Hepatocyte (in vitro differentiated cells): Measurements from ENCODE around the gene DNASE1. TPM values are rescaled to one million over a fixed set of nuclear protein-coding genes. Genes with fewer than 3 reads are reported as not detected.

Source experiments
- DNase-seq: peaks from one replicate; pipeline ENCODE4 v3.0.0-alpha.2; 2016; ENCODE audit warnings: low spot score
- H2AFZ ChIP-seq: fragments of 200-600 bp; sonication (generic); 2 replicates; pipeline ENCODE4 v1.6.0; 2016; ENCODE audit warnings: antibody characterized with exemption, mild to moderate bottlenecking
- H3K27ac ChIP-seq: fragments of 200-600 bp; sonication (generic); 2 replicates; pipeline ENCODE4 v1.5.1; 2016; ENCODE audit warnings: mild to moderate bottlenecking
- H3K27me3 ChIP-seq: fragments of 200-600 bp; sonication (generic); 2 replicates; pipeline ENCODE4 v1.6.1; 2016
- H3K36me3 ChIP-seq: fragments of 200-600 bp; sonication (generic); replicated peaks from 2 replicates; pipeline ENCODE4 v1.5.1; 2016; ENCODE audit warnings: low read depth; ENCODE audit not compliant: insufficient read depth
- H3K4me1 ChIP-seq: fragments of 200-600 bp; sonication (generic); 2 replicates; pipeline ENCODE4 v1.5.1; 2016; ENCODE audit warnings: mild to moderate bottlenecking, moderate library complexity; ENCODE audit not compliant: insufficient read depth
- H3K4me2 ChIP-seq: fragments of 200-600 bp; sonication (generic); 2 replicates; pipeline ENCODE4 v1.6.0; 2016
- H3K4me3 ChIP-seq: fragments of 200-600 bp; sonication (generic); 2 replicates; pipeline ENCODE4 v1.5.1; 2016; ENCODE audit warnings: mild to moderate bottlenecking
- H3K79me2 ChIP-seq: fragments of 200-600 bp; sonication (generic); 2 replicates; pipeline ENCODE4 v1.6.0; 2017; ENCODE audit warnings: mild to moderate bottlenecking
- H3K9me2 ChIP-seq: fragments of 200-600 bp; sonication (generic); replicated peaks from 2 replicates; pipeline ENCODE4 v1.6.0; 2017; ENCODE audit warnings: mild to moderate bottlenecking; ENCODE audit not compliant: insufficient read depth
- H3K9me3 ChIP-seq: fragments of 200-600 bp; sonication (generic); 2 replicates; pipeline ENCODE4 v1.5.1; 2016; ENCODE audit warnings: low read depth, mild to moderate bottlenecking
- H4K20me1 ChIP-seq: fragments of 200-600 bp; sonication (generic); 2 replicates; pipeline ENCODE4 v1.6.0; 2016; ENCODE audit warnings: mild to moderate bottlenecking; ENCODE audit not compliant: insufficient read depth, poor library complexity, severe bottlenecking
- CTCF ChIP-seq: fragments of 200-600 bp; sonication (generic); IDR thresholded peaks from 2 replicates; pipeline ENCODE4 v1.5.1; 2016; ENCODE audit warnings: antibody characterized with exemption, mild to moderate bottlenecking; ENCODE audit not compliant: poor library complexity
- EZH2 ChIP-seq: fragments of 200-600 bp; sonication (generic); IDR thresholded peaks from 2 replicates; pipeline ENCODE4 v1.6.1; 2016; ENCODE audit warnings: antibody characterized with exemption, mild to moderate bottlenecking, borderline replicate concordance
- EZH2phosphoT487 ChIP-seq: fragments of 200-600 bp; sonication (generic); IDR thresholded peaks from one replicate; pipeline ENCODE4 v1.6.1; 2018; ENCODE audit warnings: antibody characterized with exemption, mild to moderate bottlenecking, low read depth, moderate library complexity; ENCODE audit not compliant: unreplicated experiment, severe bottlenecking
- WGBS: methylation state at CpG from one replicate; pipeline ENCODE4 v1.1.6; 2016; ENCODE audit warnings: low lambda C conversion rate; ENCODE audit errors: missing lambda C conversion rate; 5-methylcytosine and 5-hydroxymethylcytosine counted together
- polyA plus RNA-seq: library from polyadenylated mRNA; unstranded; fragments of >200 nt; fragmentation: Nextera tagmentation; extraction: Ambion mirVana; gene quantifications from 2 replicates; pipeline ENCODE4 v1.2.1, GENCODE V29; 2016
- total RNA-seq: library from RNA; depleted of rRNA; stranded (reverse); fragments of >200 nt; gene quantifications from 2 replicates; pipeline ENCODE4 v1.2.3, GENCODE V29; 2014

DNASE1 gene
- total and polyA plus RNA-seq, 2 experiments from 2014 or later, result 284 to 337 TPM

DNA sequence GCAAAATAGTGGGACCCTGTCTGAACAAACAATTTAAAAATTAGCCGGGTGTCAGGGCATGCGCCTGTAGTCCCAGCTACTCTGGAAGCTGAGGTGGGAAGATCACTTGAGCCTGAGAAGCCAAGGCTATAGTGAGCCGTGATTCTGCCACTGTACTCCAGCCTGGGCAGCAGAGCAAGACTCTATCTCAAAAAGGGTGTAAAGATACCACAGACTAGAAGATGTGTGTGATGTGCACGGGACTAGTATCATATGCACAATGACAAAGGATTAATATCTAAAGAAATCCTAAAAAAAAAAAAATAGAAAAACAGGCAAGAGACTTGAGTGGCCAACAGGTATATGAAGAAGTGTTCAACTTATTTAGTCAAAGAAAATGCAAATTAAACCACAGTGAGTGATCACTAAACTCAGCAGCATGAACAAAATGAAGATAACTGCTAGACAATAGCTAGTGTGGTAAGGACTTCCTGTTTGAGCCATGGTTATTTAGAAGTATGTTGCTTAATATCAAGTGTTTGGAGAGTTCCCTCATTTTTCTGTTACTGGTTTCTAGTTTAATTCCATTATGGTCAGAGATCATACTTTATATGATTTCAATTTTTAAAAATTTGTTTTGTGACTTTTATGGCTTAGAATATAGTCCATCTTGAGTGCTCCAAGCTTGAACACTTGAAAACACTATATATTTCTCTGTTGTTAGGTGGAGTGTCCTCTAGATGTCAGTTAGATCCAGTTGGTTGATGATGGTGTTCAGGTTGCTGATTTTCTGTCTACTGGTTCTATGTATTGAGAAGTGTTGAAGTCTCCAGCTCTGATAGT, 28.4 kb upstream of the DNASE1 start:
- H3K27ac ChIP-seq, result no peak overlapping the region
- TF ChIP-seq CTCF (no peak), EZH2phosphoT487 (no peak)
- 90% methylated on average over 4 of the region's 4 CpGs for WGBS

DNA sequence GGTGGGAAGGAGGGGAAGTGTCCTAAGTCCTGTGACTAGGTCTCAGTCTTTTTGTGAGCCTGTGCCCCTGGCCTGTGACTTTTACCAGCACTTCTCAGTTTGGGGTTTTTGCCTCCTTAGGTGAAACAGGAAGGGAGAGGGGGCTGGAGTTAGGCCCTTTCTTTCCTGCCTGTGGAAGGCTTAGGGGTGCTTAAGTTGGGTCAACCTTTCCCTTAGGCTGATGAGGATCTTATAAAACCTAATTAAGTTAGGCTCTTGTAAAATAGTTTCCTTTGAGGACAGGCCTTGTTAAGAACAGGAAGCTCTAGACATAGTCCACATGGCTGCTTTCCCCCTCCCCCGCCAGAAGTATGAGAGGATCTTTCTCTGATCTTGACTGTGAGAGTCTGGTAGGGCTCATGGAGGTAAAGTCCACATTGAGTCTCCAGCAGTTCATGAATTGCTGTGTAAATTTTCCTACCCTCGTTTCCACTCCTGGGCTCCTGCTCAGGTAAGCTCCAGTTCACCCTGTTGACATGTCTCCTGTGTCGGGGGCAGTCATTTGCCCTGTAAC, 17.0 kb upstream of the DNASE1 start:
- DNase-seq, result peak; percentile 75
- 26% methylated on average over 3 of the region's 3 CpGs for WGBS

More for the DNA sequence above, 28.4 kb upstream of the DNASE1 start:
- Histone ChIP-seq H3K4me3 (no peak overlapping the region), H3K79me2 (peaks cover 66% of the 10 kb centered on the region), H2AFZ (no peak overlapping the region), H3K4me1 (no peaks in the 10 kb centered on the region), H3K36me3 (no peaks in the 10 kb centered on the region), H4K20me1 (peaks cover 2% of the 10 kb centered on the region), H3K27me3 (no peaks in the 10 kb centered on the region), H3K4me2 (no peak overlapping the region), H3K9me3 (no peaks in the 10 kb centered on the region), H3K9me2 (no peaks in the 10 kb centered on the region)
- DNase-seq, result no peak

DNA sequence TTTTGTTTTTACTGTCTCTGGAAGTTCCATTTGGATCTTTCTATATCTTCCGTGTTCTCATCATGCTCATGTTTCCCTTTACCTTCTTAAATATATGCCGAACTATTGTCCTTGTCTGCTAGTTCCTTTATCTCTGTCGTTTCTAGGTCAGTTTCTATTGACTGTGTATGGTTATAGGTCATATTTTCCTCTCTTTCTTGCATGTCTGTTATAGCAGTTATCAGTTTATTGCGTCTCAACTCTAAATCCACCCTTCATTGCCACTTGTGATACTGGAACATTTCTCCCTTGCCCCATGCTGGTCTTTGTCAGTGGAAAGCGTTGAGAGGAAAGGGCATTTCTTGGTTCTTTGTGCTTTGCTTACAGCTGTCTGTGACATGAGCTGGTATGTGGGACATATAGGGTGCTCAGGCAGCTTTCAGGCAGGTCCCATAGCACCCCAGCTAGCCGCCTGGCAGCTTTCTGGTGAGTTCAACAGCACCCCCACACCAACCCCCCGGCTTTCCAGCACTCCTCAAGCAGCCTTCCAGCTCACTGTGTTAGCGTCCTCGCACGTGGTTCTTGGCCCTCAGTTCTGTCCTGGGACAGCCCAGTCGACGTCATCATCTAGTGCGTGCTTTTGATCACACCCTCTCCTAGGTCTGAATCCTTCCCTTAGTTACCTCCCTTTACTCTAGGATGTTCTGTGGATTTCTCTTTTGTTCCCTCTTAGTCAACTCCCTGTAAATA, 15.4 kb upstream of the DNASE1 start:
- Histone ChIP-seq H2AFZ (no peak overlapping the region), H3K27ac (peak overlapping the region; percentile 96), H3K79me2 (peaks cover 69% of the 10 kb centered on the region), H3K4me3 (no peak overlapping the region), H3K4me2 (peak overlapping the region; percentile 17), H3K9me3 (no peaks in the 10 kb centered on the region), H3K36me3 (no peaks in the 10 kb centered on the region), H3K27me3 (no peaks in the 10 kb centered on the region), H3K4me1 (peaks cover 49% of the 10 kb centered on the region), H3K9me2 (no peaks in the 10 kb centered on the region), H4K20me1 (no peaks in the 10 kb centered on the region)
- no peak for DNase-seq
- 82% methylated on average over 13 of the region's 13 CpGs for WGBS
- TF ChIP-seq CTCF (no peak), EZH2 (no peak), EZH2phosphoT487 (no peak)

More for the DNA sequence above, 17.0 kb upstream of the DNASE1 start:
- Histone ChIP-seq H3K4me3 (no peak overlapping the region), H3K79me2 (peaks cover 75% of the 10 kb centered on the region), H2AFZ (peak overlapping the region; percentile 12), H3K4me2 (peak overlapping the region; percentile 39), H3K9me2 (no peaks in the 10 kb centered on the region), H3K27ac (peak overlapping the region; percentile 96), H3K9me3 (no peaks in the 10 kb centered on the region), H3K27me3 (no peaks in the 10 kb centered on the region), H3K36me3 (no peaks in the 10 kb centered on the region), H3K4me1 (peaks cover 41% of the 10 kb centered on the region), H4K20me1 (no peaks in the 10 kb centered on the region)
- no peak for TF ChIP-seq CTCF
- TF ChIP-seq EZH2, result no peak
- TF ChIP-seq EZH2phosphoT487, result no peak
